Neural progenitor cell (in vitro differentiated cells): ENCODE data around the gene IPO4.

Source experiments
- EZH2 ChIP-seq: fragments of 200-600 bp; sonication (generic); IDR thresholded peaks from 2 replicates; pipeline ENCODE4 v1.6.1; 2017; ENCODE audit warnings: antibody characterized with exemption, mild to moderate bottlenecking, moderate library complexity
- EZH2phosphoT487 ChIP-seq: fragments of 200-600 bp; sonication (generic); IDR thresholded peaks from 2 replicates; pipeline ENCODE4 v1.6.1; 2017; ENCODE audit warnings: antibody characterized with exemption
- TF ChIP-seq, protein P1 (sequence below): fragments of 200-600 bp; sonication (generic); IDR thresholded peaks from 2 replicates; pipeline ENCODE4 v1.5.1; 2017; ENCODE audit warnings: antibody characterized with exemption, mild to moderate bottlenecking

DNA sequence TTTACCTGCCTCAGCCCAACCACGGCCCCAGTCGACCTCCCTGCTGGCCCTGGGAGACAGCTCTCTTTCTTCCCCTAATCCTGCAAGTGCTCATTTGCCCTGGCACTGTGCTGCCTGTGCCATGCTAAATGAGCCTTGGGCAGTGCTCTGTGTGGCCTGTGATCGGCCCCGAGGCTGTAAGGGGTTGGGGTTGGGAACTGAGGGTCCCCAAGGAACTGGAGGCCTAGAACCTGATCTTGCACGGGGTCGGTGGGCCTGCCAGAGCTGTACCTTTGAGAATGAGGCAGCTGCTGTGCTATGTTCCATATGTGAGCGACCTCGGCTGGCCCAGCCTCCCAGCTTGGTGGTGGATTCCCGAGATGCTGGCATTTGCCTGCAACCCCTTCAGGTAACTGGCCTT, 38.6 kb downstream of the IPO4 start:
- TF ChIP-seq EZH2phosphoT487 (no peak), EZH2 (no peak)
- TF ChIP-seq, protein P1, sequence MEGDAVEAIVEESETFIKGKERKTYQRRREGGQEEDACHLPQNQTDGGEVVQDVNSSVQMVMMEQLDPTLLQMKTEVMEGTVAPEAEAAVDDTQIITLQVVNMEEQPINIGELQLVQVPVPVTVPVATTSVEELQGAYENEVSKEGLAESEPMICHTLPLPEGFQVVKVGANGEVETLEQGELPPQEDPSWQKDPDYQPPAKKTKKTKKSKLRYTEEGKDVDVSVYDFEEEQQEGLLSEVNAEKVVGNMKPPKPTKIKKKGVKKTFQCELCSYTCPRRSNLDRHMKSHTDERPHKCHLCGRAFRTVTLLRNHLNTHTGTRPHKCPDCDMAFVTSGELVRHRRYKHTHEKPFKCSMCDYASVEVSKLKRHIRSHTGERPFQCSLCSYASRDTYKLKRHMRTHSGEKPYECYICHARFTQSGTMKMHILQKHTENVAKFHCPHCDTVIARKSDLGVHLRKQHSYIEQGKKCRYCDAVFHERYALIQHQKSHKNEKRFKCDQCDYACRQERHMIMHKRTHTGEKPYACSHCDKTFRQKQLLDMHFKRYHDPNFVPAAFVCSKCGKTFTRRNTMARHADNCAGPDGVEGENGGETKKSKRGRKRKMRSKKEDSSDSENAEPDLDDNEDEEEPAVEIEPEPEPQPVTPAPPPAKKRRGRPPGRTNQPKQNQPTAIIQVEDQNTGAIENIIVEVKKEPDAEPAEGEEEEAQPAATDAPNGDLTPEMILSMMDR: no peak
